K562 (cell line): ENCODE data around the gene PLAAT3. TPM values are rescaled to one million over a fixed set of nuclear protein-coding genes. Genes with fewer than 3 reads are reported as not detected.
A peak's percentile ranks its signal among the peaks of the same experiment; 100 is the strongest.

Source experiments
- ATAC-seq: fragments of 200-7000 bp; cut with Tn5 transposase; 3 replicates; pipeline ENCODE4 v1.9.1; 2020; ENCODE audit warnings: moderate library complexity
- BruUV-seq: library from RNA; stranded (reverse); fragments of 400-500 nt; replicated peaks from 2 replicates; lab custom pipeline; 2021; lab: Mats Ljungman, UMichigan
- CTCF ChIA-PET: fragments of 300-600 bp; formaldehyde crosslinking; extraction: SDS; loops from one replicate; lab custom pipeline; 2021; ENCODE audit warnings: low intra/inter-chr PET ratio; lab: Yijun Ruan, JAX
- POLR2A ChIA-PET: fragments of 300-600, 350-650 bp; sonication (Branson Sonifier 250); formaldehyde crosslinking; extraction: SDS; loops from one replicate; lab custom pipeline; 2021; ENCODE audit warnings: antibody characterized with exemption, inconsistent platforms; lab: Yijun Ruan, JAX
- DNase-seq, 4 experiments: peaks; one replicate each; pipeline versions ENCODE4 v3.0.0 to v3.0.0-alpha.2; 2011 to 2018; ENCODE audit warnings: low spot score in 3 of 4, mixed read lengths in 3 of 4; ENCODE audit errors: extremely low read depth in 1 of 4
- FAIRE-seq: peaks from 2 replicates; lab custom pipeline; 2011; peaks lifted over from hg19 to GRCh38; lab: Jason Lieb, UNC
- H2AFZ ChIP-seq: 2 replicates; pipeline ENCODE4 v1.6.0; 2011; ENCODE audit warnings: low read depth, low read length, control low read depth, inconsistent platforms
- H3K27ac ChIP-seq: fragments of 200-600 bp; 3 replicates; pipeline ENCODE4 v1.8.0; 2011; ENCODE audit warnings: low read depth, mild to moderate bottlenecking, control low read depth, inconsistent platforms, low read length, moderate library complexity, mixed read lengths; ENCODE audit errors: extremely low read depth
- H3K27me3 ChIP-seq, 2 experiments: fragments of 300-600 bp in 1 of 2; 2 replicates in 1 of 2; 3 replicates in 1 of 2; pipeline versions ENCODE4 v1.6.0 to v1.8.0; 2011; ENCODE audit warnings: inconsistent platforms in 2 of 2, low read length in 2 of 2, mild to moderate bottlenecking in 1 of 2, mixed read lengths in 1 of 2, moderate library complexity in 1 of 2; ENCODE audit not compliant: control insufficient read depth in 2 of 2, insufficient read depth in 2 of 2
- H3K36me3 ChIP-seq: fragments of 300-600 bp; 3 replicates; pipeline ENCODE4 v1.8.0; 2011; ENCODE audit warnings: mild to moderate bottlenecking, low read length, inconsistent platforms; ENCODE audit not compliant: control insufficient read depth, insufficient read depth
- H3K4me1 ChIP-seq, 2 experiments: fragments of 200-600 bp in 1 of 2; replicated peaks in 1 of 2; 2 replicates in 1 of 2; 3 replicates in 1 of 2; pipeline versions ENCODE4 v1.5.1 to v1.8.0; 2011; ENCODE audit warnings: inconsistent platforms in 2 of 2, low read length in 2 of 2, mild to moderate bottlenecking in 1 of 2, mixed read lengths in 1 of 2, moderate library complexity in 1 of 2; ENCODE audit not compliant: control insufficient read depth in 2 of 2, insufficient read depth in 2 of 2
- H3K4me2 ChIP-seq: 2 replicates; pipeline ENCODE4 v1.6.1; 2011; ENCODE audit warnings: low read length, control low read depth, inconsistent platforms, mixed read lengths; ENCODE audit not compliant: insufficient read depth
- H3K4me3 ChIP-seq: fragments of 200-600 bp; sonication (generic), shearing (Covaris generic); 2 replicates; pipeline ENCODE4 v1.5.1; 2016; ENCODE audit warnings: control low read depth, inconsistent platforms
- H3K79me2 ChIP-seq: fragments of 200-600 bp; 3 replicates; pipeline ENCODE4 v1.8.0; 2011; ENCODE audit warnings: low read length, inconsistent platforms; ENCODE audit not compliant: control insufficient read depth, insufficient read depth
- H3K9ac ChIP-seq, 2 experiments: 2 replicates each; pipeline versions ENCODE4 v1.6.0 to v1.6.1; 2011; ENCODE audit warnings: low read depth in 2 of 2, low read length in 2 of 2, control low read depth in 1 of 2, inconsistent platforms in 1 of 2, mild to moderate bottlenecking in 1 of 2, mixed read lengths in 1 of 2; ENCODE audit not compliant: insufficient read depth in 1 of 2
- H3K9me1 ChIP-seq: one replicate; pipeline ENCODE4 v1.6.0; 2011; ENCODE audit warnings: inconsistent platforms, mild to moderate bottlenecking, low read length, moderate library complexity; ENCODE audit not compliant: control insufficient read depth, insufficient read depth
- H3K9me3 ChIP-seq: replicated peaks from 2 replicates; pipeline ENCODE4 v1.5.1; 2011; ENCODE audit warnings: low read depth, low read length, inconsistent platforms; ENCODE audit not compliant: control insufficient read depth, insufficient read depth
- H4K20me1 ChIP-seq: replicated peaks from 2 replicates; pipeline ENCODE4 v1.6.1; 2011; ENCODE audit warnings: low read length, inconsistent platforms, mixed read lengths; ENCODE audit not compliant: control insufficient read depth, insufficient read depth
- DACH1 ChIP-seq: fragments of 450-650 bp; IDR thresholded peaks from 2 replicates; pipeline ENCODE4 v1.6.1; 2018; ENCODE audit not compliant: partially characterized antibody
- GATA2 ChIP-seq: sonication (generic); formaldehyde crosslinking; IDR thresholded peaks from 2 replicates; pipeline ENCODE4 v1.4.0; 2020; ENCODE audit warnings: mild to moderate bottlenecking, missing genetic modification reagents
- MED1 ChIP-seq: sonication (generic); formaldehyde crosslinking; IDR thresholded peaks from 2 replicates; pipeline ENCODE4 v1.8.1; 2023; ENCODE audit warnings: missing genetic modification reagents, borderline replicate concordance
- PBX2 ChIP-seq, 2 experiments: IDR thresholded peaks in 1 of 2; conservative IDR thresholded peaks in 1 of 2; 2 replicates each; pipeline ENCODE4 v1.6.1; 2016; ENCODE audit warnings: low read depth in 2 of 2, mild to moderate bottlenecking in 1 of 2, missing compliant biosample characterization in 1 of 2, missing genetic modification characterization in 1 of 2, moderate library complexity in 1 of 2
- PKNOX1 ChIP-seq: fragments of 450-650 bp; IDR thresholded peaks from 2 replicates; pipeline ENCODE4 v1.6.1; 2016
- RBM34 ChIP-seq: fragments of 200-400 bp; formaldehyde crosslinking; IDR thresholded peaks from 2 replicates; pipeline ENCODE4 v1.6.1; 2018; ENCODE audit warnings: low read length, borderline replicate concordance; ENCODE audit not compliant: insufficient read depth
- ZNF263 ChIP-seq: sonication (generic); formaldehyde crosslinking; IDR thresholded peaks from 2 replicates; pipeline ENCODE4 v1.8.0; 2022; ENCODE audit warnings: mild to moderate bottlenecking, missing genetic modification reagents, borderline replicate concordance
- WGBS: fragments of 100-300 bp; shearing (Covaris generic); methylation state at CpG from one replicate; pipeline ENCODE4 v1.1.6; 2016; ENCODE audit warnings: low coverage, mixed read lengths; ENCODE audit not compliant: insufficient coverage; ENCODE audit errors: missing lambda C conversion rate; 5-methylcytosine and 5-hydroxymethylcytosine counted together
- in situ Hi-C: fragments of 300-500 bp; cut with MboI; formaldehyde crosslinking; loops from 4 replicates; pipeline ENCODE4 v1.15.0; 2018; ENCODE audit warnings: inconsistent platforms, mixed read lengths
- intact Hi-C: fragments of 100-400 bp; cut with micrococcal nuclease; formaldehyde crosslinking; loops from 2 replicates; pipeline ENCODE4 v1.14.2; 2022
- polyA plus RNA-seq, 8 experiments: library from polyadenylated mRNA; depleted of rRNA in 4 of 8; stranded (reverse) in 5 of 8; unstranded in 3 of 8; fragments of >200 nt; fragmentation: Nextera tagmentation in 2 of 8; fragmentation: Illumina TruSeq in 1 of 8; extraction: Ambion mirVana in 2 of 8; extraction: Trizol in 1 of 8; gene quantifications; 2 replicates each; pipeline versions ENCODE4 v1.2.1 to v1.2.3, GENCODE V29; 2011 to 2014; ENCODE audit warnings: inconsistent platforms in 1 of 8, missing spikeins in 1 of 8
- total RNA-seq, 7 experiments: library from RNA; depleted of rRNA in 6 of 7; stranded (reverse); fragments of >200 nt in 6 of 7; fragmentation: Illumina TruSeq in 2 of 7; extraction: Trizol in 2 of 7; gene quantifications; 2 replicates each; pipeline versions ENCODE4 v1.2.1 to v1.2.3, GENCODE V29; 2011 to 2021; ENCODE audit warnings: low replicate concordance in 1 of 7

Gene PLAAT3
- total and polyA plus RNA-seq, 9 of the 15 experiments (the other 6 are each of a cell fraction or from before 2014, with no cell fraction given) = 0.80 to 2.7 (median 1.4) TPM

GRCh38 chr11:63599211-63600122, 14.8 kb downstream of the PLAAT3 start:
- H3K9me1 ChIP-seq = no peaks in the 10 kb centered on the region
- H3K9ac ChIP-seq = no peak overlapping the region
- DNase-seq = peak in 3 of 4 experiments; percentile 54 to 79 (median 55)
- POLR2A ChIA-PET = no interaction called here
- H3K4me1 ChIP-seq = no peaks in the 10 kb centered on the region; a peak in 2 of 5 replicates
- WGBS = 19% methylated on average over 7 of the region's 7 CpGs
- no peaks in the 10 kb centered on the region for H3K79me2 ChIP-seq
- no peak overlapping the region for H3K27ac ChIP-seq
- intact Hi-C loops (no loop called here), in situ Hi-C loops (no loop called here)
- TF ChIP-seq ZNF263 (CRISPR knock-in tag) = peak; percentile 78
- TF ChIP-seq MED1 (CRISPR knock-in tag) = no peak
- TF ChIP-seq GATA2 (CRISPR knock-in tag) = no peak
- peak; percentile 97 for TF ChIP-seq PKNOX1
- peak; percentile 24; the same call in 1 of the 2 replicates for TF ChIP-seq PBX2 (CRISPR knock-in tag; IDR thresholded peaks at IDR 0.05; ENCODE audit: low read depth)
- peak; percentile 87 for TF ChIP-seq PBX2 (tag; conservative IDR thresholded peaks at IDR 0.05; ENCODE audit: low read depth)
- no peak for TF ChIP-seq RBM34
- TF ChIP-seq DACH1 = no peak
- H2AFZ ChIP-seq = no peak overlapping the region
- H3K4me2 ChIP-seq = no peak overlapping the region
- CTCF ChIA-PET = no interaction called here
- H3K9me3 ChIP-seq = no peaks in the 10 kb centered on the region
- H3K4me3 ChIP-seq = no peak overlapping the region
- H4K20me1 ChIP-seq = no peaks in the 10 kb centered on the region
- H3K36me3 ChIP-seq = no peaks in the 10 kb centered on the region
- peak; percentile 67 for ATAC-seq
- peaks cover 0 to 4% of the 10 kb centered on the region in 2 experiments; a peak in 1 of 5 replicates for H3K27me3 ChIP-seq
- no TSS peak for BruUV-seq
- FAIRE-seq = no peak
